Activated CD8-positive, alpha-beta T cell treated with anti-CD3 and anti-CD28 coated beads for 36 hours (primary cell): ENCODE measurements around the gene TPSD1. TPM values are rescaled to one million over a fixed set of nuclear protein-coding genes. Genes with fewer than 3 reads are reported as not detected.
"Not testable (repeated sequence)": the region's sequence is repeated elsewhere in the genome, so short reads cannot be mapped to it uniquely, and the experiment has no call there.

ENCODE experiments used
- ATAC-seq: fragments of 200-7000 bp; cut with Tn5 transposase; one replicate; pipeline ENCODE4 v1.10.0; 2021; ENCODE audit warnings: mild to moderate bottlenecking, moderate library complexity
- CTCF ChIA-PET: fragments of 350-600 bp; sonication (Branson Sonifier 250); formaldehyde crosslinking; loops from one replicate; lab custom pipeline; 2021; ENCODE audit warnings: antibody characterized with exemption; lab: Charles Lee
- POLR2A ChIA-PET: fragments of 350-600 bp; sonication (Branson Sonifier 250); formaldehyde crosslinking; loops from one replicate; lab custom pipeline; 2021; ENCODE audit warnings: antibody characterized with exemption; lab: Charles Lee
- DNase-seq: peaks from one replicate; pipeline ENCODE4 v3.0.0-alpha.2; 2020
- H3K27ac Mint-ChIP-seq: one replicate; pipeline ENCODE4 v1.8.0; 2021; ENCODE audit warnings: mild to moderate bottlenecking, mixed read lengths
- H3K27me3 Mint-ChIP-seq: one replicate; pipeline ENCODE4 v1.8.0; 2021; ENCODE audit warnings: mixed read lengths
- H3K36me3 Mint-ChIP-seq: one replicate; pipeline ENCODE4 v1.8.0; 2021; ENCODE audit warnings: low read depth, mixed read lengths
- H3K4me1 Mint-ChIP-seq: one replicate; pipeline ENCODE4 v1.8.0; 2021; ENCODE audit warnings: low read depth, mixed read lengths
- H3K4me3 Mint-ChIP-seq: one replicate; pipeline ENCODE4 v1.8.0; 2021; ENCODE audit warnings: mild to moderate bottlenecking, moderate library complexity, mixed read lengths
- H3K9me3 Mint-ChIP-seq: one replicate; pipeline ENCODE4 v1.8.0; 2021; ENCODE audit warnings: mixed read lengths
- intact Hi-C: fragments of 100-400 bp; cut with micrococcal nuclease; formaldehyde crosslinking; loops from one replicate; pipeline ENCODE4 v1.10.0; 2022
- total RNA-seq, 2 experiments: library from RNA; stranded (reverse); gene quantifications; one replicate each; pipeline ENCODE4 v1.2.3, GENCODE V29; 2021
- TF ChIP-seq, protein P1 (sequence below): fragments of 200-600 bp; IDR thresholded peaks from one replicate; pipeline ENCODE4 v1.8.0; 2022; ENCODE audit warnings: antibody characterized with exemption, mild to moderate bottlenecking

The TPSD1 gene
- total RNA-seq, 2 experiments from 2014 or later, result not detected

- Mint-ChIP-seq H3K27ac (no peak overlapping the region), H3K4me3 (no peak overlapping the region), H3K27me3 (peaks cover 17% of the 10 kb centered on the region), H3K4me1 (no peaks in the 10 kb centered on the region), H3K36me3 (no peaks in the 10 kb centered on the region), H3K9me3 (peaks cover 4% of the 10 kb centered on the region)
- POLR2A ChIA-PET, result no interaction called here
- CTCF ChIA-PET, result no interaction called here
- ATAC-seq (no peak), DNase-seq (no peak)
- TF ChIP-seq, protein P1, sequence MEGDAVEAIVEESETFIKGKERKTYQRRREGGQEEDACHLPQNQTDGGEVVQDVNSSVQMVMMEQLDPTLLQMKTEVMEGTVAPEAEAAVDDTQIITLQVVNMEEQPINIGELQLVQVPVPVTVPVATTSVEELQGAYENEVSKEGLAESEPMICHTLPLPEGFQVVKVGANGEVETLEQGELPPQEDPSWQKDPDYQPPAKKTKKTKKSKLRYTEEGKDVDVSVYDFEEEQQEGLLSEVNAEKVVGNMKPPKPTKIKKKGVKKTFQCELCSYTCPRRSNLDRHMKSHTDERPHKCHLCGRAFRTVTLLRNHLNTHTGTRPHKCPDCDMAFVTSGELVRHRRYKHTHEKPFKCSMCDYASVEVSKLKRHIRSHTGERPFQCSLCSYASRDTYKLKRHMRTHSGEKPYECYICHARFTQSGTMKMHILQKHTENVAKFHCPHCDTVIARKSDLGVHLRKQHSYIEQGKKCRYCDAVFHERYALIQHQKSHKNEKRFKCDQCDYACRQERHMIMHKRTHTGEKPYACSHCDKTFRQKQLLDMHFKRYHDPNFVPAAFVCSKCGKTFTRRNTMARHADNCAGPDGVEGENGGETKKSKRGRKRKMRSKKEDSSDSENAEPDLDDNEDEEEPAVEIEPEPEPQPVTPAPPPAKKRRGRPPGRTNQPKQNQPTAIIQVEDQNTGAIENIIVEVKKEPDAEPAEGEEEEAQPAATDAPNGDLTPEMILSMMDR, result no peak
- intact Hi-C loops, result no loop called here
Measured at GRCh38 chr16:1264345-1265089, 8.6 kb downstream of the TPSD1 start.

DNA sequence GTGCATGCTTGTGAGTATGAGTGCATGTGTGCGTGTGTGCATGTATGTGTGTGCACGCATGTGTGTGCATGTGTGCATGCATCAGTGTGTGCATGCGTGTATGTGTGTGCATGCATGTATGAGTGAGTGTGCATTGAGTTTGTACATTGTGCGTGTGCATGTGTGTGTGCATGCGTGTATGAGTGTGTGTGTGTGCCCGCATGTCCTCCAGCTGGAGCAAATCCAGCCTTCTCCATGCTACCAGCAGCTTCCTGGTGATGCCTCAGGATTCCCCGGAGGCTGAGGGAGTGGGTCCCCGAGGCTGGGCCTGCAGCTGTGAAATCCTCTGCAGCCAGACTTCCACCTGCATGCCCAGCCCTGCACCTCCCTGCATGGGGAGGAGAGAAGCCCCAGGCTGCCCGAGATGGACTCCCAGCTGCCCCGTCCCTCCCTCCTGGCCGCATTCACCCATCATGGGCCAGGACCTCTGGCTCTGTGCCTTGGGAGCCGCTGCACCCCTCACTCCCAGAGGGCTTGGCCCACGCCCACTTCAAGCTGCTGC, 9.3 kb downstream of the TPSD1 start:
- intact Hi-C loops, result no loop called here
- ChIA-PET POLR2A (no interaction called here), CTCF (no interaction called here)
- Mint-ChIP-seq H3K4me1 (no peaks in the 10 kb centered on the region), H3K27me3 (peaks cover 14% of the 10 kb centered on the region), H3K27ac (no peak overlapping the region), H3K36me3 (no peaks in the 10 kb centered on the region), H3K9me3 (peaks cover 4% of the 10 kb centered on the region), H3K4me3 (no peak overlapping the region)
- TF ChIP-seq, protein P1, result no peak
- DNase-seq (no peak), ATAC-seq (no peak)

DNA sequence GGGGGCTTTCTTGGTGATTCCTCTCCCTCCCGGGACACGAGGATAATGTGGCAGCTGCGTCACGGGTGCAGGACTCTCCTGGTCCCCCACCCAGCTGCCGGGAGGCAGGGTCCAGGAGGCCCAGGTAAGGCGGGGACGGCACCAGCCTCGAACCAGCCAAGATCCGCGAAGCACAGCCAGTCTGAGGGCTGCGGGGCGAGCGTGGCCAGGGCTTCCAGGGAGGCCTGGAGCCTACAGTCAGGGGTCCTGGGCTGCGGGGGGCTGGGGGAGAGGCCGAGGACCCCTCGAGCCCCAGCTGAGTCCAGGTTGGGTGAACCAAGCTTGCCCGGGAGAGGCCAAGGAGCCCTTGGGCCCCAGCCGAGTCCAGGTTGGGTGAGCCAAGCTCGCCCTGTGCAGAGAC, 10.0 kb downstream of the TPSD1 start:
- Mint-ChIP-seq H3K36me3 (no peaks in the 10 kb centered on the region), H3K9me3 (peaks cover 4% of the 10 kb centered on the region), H3K27ac (no peak overlapping the region), H3K4me1 (no peaks in the 10 kb centered on the region), H3K4me3 (no peak overlapping the region), H3K27me3 (peaks cover 9% of the 10 kb centered on the region)
- ATAC-seq (no peak), DNase-seq (no peak)
- TF ChIP-seq, protein P1, result no peak
- intact Hi-C loops, result no loop called here
- CTCF ChIA-PET, result no interaction called here
- POLR2A ChIA-PET, result no interaction called here

- H3K9me3 Mint-ChIP-seq, intact Hi-C loops, DNase-seq, H3K36me3 Mint-ChIP-seq, ATAC-seq, H3K27ac Mint-ChIP-seq, H3K4me3 Mint-ChIP-seq, CTCF ChIA-PET, H3K4me1 Mint-ChIP-seq, H3K27me3 Mint-ChIP-seq: not testable (repeated sequence)
- POLR2A ChIA-PET, result interaction anchor here (0.7 kb wide), 1 partner anchor 8 kb away, joined by 3 read pairs; no protein-coding TSS in a partner anchor
Measured at GRCh38 chr16:1269418-1269817, 13.5 kb downstream of the TPSD1 start.

DNA sequence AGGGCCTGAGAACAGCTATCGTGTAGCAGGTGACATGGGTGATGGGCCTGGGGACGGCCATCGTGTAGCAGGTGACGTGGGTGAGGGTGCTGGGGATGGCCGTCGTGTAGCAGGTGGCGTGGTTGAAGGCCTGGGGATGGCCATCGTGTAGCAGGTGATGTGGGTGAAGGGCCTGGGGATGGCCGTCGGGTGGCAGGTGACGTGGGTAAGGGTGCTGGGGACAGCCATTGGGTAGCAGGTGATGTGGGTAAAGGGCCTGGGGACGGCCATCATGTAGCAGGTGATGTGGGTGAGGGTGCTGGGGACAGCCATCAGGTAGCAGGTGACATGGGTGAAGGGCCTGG, 15.5 kb downstream of the TPSD1 start:
- no peaks in the 10 kb centered on the region for H3K4me1 Mint-ChIP-seq
- H3K4me3 Mint-ChIP-seq, result no peak overlapping the region
- CTCF ChIA-PET, result no interaction called here
- peaks cover 14% of the 10 kb centered on the region for H3K27me3 Mint-ChIP-seq
- no peaks in the 10 kb centered on the region for H3K36me3 Mint-ChIP-seq
- TF ChIP-seq, protein P1, result no peak
- POLR2A ChIA-PET, result interaction anchor here (0.7 kb wide), 1 partner anchor 305 kb away, joined by 3 read pairs; no protein-coding TSS in a partner anchor
- H3K27ac Mint-ChIP-seq, result no peak overlapping the region
- DNase-seq (no peak), ATAC-seq (no peak)
- intact Hi-C loops, result no loop called here
- H3K9me3 Mint-ChIP-seq, result no peaks in the 10 kb centered on the region

DNA sequence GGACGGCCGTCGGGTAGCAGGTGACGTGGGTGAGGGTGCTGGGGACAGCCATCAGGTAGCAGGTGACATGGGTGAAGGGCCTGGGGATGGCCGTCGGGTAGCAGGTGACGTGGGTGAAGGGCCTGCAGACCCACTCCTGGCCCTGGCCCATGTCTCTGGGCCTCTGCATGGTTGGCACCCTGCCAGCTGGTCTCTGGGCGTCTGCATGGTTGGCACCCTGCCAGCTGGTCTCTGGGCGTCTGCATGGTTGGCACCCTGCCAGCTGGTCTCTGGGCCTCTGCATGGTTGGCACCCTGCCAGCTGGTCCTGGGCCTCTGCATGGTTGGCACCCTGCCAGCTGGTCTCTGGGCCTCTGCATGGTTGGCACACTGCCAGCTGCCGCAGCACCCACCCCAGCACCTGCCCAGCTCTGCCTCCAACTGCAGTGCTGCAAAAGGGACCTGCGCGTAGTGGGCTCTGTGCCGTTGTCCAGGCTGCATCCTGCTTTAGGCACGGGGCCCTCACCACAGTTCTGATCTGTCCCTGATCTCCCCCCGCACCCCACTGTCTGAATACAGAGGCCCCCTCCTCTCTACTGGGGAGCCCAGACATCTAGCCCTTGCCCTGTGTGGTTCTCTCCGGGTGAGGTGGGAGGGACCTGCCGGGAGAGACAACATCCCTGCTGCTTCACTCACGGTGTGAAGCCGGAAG, 16.0 kb downstream of the TPSD1 start:
- POLR2A ChIA-PET, result interaction anchor here (0.7 kb wide), 1 partner anchor 305 kb away, joined by 3 read pairs; no protein-coding TSS in a partner anchor
- H3K36me3 Mint-ChIP-seq, intact Hi-C loops, H3K9me3 Mint-ChIP-seq, DNase-seq, H3K4me1 Mint-ChIP-seq, ATAC-seq, H3K27ac Mint-ChIP-seq, CTCF ChIA-PET, H3K4me3 Mint-ChIP-seq: not testable (repeated sequence)
- peaks cover 14% of the 10 kb centered on the region for H3K27me3 Mint-ChIP-seq
